Myocyte (in vitro differentiated cells): ENCODE data around the gene TLR10. TPM values are rescaled to one million over a fixed set of nuclear protein-coding genes. Genes with fewer than 3 reads are reported as not detected.

Experiments used
- DNase-seq: peaks from one replicate; pipeline ENCODE4 v3.0.0-alpha.2; 2012; ENCODE audit warnings: low read depth
- total RNA-seq: library from RNA; depleted of rRNA; stranded (reverse); fragments of >200 nt; gene quantifications from 2 replicates; pipeline ENCODE4 v1.2.3, GENCODE V29; 2014

TLR10 gene
- total RNA-seq, 1 donor from 2014 or later = not detected

DNA sequence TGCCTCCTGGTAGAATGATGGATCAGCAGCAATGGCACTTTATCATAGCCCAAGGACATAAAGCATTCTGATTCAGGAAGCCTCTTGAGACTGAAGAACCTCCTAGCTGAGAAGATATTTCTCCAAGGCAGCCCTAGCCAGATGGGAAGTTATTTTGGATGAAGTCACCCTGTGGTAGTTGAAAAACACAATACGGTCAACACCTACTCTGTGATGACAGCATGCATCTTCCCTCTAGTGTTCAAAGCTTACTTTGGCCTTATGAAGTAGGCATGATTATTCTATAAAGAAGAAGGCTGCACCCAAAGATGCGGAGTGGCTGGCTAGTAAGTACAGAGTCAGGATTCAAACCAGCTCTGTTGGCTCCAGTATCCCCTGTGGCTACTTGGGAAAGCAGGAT is 47.9 kb downstream of the TLR10 start:
- no peak for DNase-seq

DNA sequence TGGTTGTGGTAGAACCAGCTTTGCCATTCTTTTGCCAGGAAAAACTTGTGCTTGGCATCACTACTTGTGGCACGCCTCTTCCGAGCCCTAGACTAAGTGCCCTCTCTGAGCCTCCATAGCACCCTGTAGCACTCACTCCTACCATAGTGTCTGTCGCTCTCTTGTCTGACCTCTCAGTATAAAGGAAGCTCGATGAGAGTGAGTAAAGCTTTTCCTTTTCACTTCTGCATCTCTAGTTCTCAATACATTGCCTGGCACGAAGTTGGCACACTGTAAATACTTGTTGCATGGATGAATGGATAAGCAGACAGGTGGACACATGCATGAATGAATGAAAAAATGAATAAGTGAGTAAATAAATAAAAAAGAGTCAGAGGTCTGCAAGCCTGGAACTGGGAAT is 48.3 kb downstream of the TLR10 start:
- DNase-seq = no peak

DNA sequence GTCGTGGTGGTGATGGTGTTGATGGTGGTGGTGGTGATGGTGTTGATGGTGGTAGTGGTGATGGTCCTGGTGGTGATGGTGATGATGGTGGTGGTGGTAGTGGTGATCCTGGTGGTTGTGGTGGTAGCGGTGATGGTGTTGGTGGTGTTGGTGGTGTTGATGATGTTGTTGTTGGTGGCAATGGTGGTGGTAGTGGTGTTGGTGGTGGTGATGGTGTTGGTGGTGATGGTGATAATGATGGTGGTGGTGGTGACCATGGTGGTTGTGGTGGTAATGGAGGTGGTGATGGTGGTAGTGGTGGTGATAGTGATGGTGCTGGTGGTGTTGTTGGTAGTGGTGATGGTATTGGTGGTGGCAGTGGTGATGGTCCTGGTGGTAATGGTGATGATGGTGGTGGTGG is 49.1 kb downstream of the TLR10 start:
- no peak for DNase-seq

DNA sequence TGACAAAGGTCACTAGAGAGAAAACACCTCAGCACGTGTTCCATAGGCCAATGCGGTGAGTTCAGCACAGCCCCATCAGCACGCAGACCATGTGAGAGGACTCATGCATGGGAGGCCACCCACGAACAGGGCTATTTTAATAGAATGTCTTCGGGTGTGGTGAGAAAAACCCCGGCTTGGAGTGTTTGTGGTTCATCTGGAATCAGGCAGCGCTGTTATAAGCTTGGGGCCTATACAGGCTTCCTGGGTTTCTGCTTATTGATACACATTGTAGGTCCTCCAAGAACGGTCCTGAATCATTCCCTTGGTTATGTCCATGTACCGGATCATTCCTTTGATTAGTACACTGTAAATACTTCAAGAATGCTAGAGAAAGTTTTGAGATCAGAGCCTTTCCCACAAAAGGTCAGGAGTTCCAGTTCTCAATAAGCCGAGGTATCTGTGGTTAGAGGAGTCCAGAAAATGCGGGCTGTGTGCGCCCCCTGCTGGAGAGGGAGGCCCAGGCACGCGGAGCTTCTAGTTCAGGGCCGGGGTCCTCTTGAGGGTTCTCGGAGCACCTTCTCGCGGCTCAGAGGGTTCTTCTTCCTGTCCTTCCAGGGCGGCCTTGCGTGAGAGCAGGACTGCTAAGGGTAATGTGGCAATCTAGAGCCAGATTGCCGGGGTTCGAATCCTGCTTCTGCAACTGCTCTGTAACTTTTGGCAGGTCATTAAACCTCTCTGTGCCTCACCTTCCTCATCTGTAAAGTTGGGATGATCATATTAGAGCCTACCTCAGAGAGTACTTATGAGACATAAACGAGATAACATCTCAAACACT is 51.8 kb downstream of the TLR10 start:
- DNase-seq = peak; percentile 91

DNA sequence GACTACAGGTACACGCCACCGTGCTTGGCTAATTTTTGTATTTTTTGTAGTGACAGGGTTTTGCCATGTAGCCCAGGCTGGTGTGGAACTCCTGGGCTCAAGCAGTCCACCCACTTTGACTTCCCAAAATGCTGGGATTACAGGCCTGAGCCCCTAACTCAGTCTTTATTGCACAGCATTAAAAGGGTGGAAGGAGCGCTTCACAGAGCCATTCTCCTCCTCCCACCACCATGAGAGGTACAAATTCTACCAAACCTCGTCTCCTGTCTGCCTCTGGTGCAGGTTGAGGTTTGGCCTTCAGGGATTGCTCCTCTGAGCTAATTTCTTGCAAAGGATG is 52.3 kb downstream of the TLR10 start:
- no peak for DNase-seq

DNA sequence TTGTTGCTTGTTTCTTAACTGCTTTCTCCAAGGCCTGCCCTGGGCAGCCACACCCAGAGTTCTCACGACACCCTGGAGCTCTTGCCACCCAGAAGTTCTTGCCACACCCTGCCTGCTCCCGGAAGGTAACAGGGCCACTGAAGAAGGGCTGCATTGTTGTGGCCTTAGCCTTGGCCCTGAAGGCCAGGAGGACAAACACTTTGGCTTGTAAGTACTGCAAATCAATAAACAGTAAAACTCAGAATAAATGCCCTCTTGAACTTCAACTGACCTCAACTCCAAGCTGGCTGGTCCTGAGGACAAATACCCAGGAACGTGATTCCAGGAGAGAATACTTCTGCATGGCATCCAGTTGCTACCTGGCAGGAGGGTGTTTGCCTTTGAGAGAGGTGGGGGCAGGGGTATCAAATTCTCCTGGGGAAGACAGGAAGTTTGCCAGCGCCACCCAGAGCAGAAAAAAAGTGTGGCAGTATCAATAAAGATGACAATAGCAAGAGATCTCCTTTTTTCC is 54.1 kb downstream of the TLR10 start:
- DNase-seq = no peak

DNA sequence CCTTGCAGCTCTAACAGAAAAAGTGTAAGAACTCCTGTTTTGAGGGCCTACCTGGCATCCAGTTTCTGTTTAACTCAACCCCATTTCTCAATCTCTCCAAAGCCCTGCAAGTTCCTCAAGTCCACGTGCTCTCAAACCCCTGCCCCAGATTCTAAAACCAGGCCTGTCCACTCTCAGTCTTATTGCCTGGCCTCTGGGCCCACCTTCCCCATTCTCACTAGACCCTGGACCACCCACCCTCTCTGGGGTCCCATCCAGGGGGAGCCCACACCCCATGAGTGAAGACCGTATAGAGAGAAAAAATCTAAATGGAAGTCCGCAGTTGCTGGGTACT is 58.3 kb downstream of the TLR10 start:
- no peak for DNase-seq

DNA sequence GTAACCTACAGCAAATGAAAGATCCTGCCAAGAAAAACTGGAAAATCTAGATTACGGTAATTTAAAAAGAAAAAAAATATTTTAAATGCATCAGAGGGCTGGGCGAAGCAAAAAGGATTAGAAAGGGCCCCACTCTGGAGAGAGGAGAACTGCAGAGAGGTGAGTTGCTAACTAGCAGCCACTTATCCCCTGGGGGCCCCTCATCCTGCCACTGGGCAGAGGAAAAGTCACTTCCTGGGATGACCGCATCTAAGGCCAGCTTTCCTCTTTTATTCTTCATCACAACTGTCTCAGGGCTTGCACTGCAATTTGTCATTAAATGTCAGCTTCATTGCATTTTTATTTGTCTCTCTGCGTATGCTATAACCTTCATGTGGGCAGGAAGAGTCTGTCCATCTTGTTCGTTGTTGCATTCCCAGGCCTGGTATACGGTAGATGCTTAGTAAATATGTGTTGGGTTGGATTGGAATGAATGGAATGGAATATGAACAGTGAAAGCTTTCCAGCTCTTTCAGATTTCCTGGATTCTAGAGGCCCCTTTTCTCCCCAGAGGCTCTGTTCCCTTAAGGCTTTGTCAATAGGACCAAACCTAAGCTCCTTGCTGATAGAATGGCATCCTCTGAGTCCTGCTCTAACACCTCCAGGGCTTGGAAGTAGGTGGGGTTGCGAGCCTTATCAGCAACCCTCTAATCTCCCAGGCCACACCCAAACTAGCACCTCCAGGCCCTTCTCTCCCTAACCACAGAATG is 58.9 kb downstream of the TLR10 start:
- no peak for DNase-seq

DNA sequence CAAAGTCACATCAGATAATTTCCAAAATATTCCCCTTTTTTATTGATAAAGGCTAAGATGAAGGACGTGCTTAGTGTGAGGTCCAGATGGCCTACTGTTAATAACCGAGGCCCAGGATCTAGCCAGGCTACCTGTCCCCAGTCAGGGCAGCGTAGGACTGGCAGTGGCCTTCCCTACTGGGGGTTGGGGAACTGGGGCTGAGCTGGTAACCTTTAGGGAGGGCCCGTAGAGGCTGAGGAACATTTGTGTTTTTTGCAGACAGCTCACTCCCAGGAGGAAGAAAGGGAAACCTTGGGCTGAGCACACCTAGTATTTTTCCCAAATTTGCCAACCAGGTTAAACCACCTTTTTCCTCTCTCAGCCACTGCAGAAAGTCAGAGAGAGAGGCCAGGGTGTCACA is 59.7 kb downstream of the TLR10 start:
- DNase-seq = no peak

Other genes starting within 250 kb of the TLR10 start
- 12.5 and 15.7 TPM in 2 replicates for gene KLF3, start 118.8 kb downstream of the TLR10 start, total RNA-seq
- gene TLR1, start 21.8 kb upstream of the TLR10 start, total RNA-seq = 1.9 and 3.2 TPM in 2 replicates
- 2.4 and 3.5 TPM in 2 replicates for gene TLR6, start 73.8 kb upstream of the TLR10 start, total RNA-seq
- 151 and 250 TPM in 2 replicates for gene FAM114A1, start 84.8 kb upstream of the TLR10 start, total RNA-seq
- not detected in 2 replicates for gene TMEM156, start 249.4 kb upstream of the TLR10 start, total RNA-seq